ENCODE results near the gene MEGF6.

The MEGF6 gene

DNA sequence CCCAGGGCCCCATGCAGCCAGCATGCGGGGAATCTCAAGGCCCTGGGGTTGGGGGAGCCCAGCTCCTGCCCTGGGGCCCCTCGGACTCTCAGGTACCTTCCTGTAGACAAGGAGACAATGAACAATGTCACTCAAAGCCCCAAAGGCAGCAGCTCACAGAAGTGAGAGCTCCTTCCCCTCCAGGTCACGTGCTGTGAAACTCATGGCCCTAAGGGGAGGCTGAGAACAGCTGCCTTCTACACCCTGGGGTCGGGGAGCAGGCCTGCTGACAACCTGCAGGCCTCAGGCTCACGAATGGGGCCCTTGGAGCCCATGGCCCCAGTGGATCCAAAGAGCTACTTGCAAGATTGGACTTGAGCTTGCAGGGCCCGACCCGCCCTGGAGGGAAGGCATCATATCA is 3.2 kb downstream of the MEGF6 start:
- DNase-seq (ENCODE audit: low spot score) = no peak

DNA sequence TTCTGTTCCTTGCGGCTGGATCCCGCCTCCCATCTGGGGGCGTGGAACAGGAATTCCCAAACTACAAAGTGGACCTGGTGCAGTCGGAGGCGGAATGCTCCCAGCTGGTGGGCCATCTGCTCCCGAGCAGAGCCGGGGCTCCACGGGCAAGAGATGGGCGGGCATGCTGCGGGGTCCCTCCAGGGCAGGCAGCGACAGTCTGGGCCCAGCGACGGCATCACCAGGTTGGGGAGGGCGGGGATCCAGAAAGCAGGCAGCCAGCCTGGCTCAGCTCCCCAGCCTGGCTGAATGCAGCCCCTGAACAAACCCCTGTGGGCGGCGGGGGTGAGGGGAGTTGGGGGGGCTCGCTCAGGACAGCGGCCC is 3.6 kb downstream of the MEGF6 start:
- DNase-seq (ENCODE audit: low spot score) = no peak

DNA sequence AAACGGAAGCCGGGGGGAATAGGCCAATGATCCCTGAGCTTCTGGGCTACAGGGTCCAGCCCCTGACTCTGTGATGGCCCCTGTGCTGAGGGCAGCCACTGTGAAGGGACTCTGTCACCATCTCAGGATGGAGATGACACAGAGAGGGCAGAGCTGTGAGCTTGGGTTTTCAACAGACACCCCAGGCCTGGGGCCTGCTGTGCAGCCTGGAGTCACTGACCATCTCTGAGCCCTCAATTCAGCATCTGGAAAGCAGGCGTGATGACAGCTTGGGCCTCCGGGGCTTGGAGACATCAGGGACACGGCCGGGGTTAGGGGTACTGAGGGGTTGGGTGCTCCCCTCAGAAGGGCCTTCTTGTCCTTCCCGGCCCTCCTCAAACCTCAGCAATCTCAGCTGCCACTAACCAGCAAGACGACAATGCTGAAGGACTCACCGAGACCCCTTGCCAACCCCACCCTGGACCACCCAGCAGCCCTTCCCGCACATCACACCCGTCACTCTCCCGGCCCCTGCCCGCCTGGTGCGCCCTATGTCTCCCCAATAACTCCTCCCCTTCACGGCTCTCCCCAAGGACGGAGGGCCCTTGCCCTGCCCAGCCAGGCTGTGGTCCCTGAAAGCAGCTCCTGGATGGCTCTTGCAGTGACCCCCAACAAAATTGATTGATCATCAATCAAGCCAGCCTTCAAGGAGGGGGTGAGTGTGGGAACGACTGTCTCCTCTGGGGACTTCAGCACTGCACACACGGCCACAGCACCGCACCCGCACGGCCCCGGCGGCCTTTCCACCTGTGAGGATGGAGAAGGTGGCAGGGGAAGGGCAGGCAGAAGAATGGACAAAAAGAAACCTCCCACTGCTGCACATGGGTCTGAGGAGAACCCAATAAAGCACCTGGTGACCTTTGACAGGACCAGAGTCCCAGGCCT is 4.3 kb downstream of the MEGF6 start:
- no peak for DNase-seq (ENCODE audit: low spot score)

DNA sequence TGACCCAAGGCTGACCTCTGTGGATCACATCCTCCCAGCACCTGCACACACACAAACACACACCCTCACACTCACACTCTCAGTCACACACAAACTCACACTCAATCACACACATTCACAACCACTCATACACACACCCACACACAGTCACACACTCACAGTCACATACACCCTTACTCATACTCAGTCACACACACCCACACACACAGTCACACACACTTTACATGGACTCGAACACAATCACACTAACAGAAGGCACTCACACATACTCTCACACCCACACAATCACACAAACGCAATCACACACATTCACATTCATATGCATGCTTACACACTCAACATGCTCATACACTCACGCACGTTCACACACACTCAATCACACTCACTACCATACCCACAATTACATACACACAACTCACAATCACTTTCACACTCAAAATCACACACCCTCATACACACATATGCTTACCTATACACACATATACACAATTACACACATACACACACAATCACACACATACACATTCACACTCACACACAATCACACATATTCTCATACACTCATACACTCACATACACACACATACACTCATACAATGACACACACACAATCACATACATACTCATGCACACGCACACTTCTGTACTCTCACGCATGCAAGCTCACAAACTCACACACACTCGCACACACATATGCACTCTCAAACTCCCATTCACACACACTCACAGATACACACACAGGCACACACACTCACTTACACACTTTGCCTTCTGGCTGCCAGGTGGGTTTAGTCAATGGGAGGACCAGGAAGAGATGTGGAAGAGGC is 6.1 kb downstream of the MEGF6 start:
- DNase-seq (ENCODE audit: low spot score) = no peak

DNA sequence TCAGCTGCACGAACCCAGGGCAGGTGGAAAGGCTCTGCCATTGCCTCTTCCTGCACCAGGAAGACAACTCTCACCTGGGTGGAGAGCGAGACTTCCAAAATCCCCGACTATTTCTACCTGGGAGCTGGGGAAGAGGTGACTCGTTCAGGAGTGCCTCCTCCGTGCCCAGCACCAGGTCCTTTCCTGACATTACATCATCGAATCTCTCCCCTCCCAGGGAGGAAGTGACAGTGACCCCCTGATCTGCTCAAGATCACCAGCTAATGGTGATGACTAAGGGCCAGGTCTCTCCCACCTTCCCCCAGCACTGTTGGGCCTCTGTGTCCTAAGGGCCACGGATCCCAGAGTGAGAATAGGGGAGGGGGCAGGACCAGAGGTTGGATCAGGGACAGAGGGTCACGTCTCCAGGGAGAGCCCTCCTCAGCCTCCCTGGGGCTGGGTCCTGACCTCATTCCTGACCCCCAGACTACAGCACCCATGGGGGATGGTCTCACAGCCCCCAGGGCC is 6.8 kb downstream of the MEGF6 start:
- no peak for DNase-seq (ENCODE audit: low spot score)

DNA sequence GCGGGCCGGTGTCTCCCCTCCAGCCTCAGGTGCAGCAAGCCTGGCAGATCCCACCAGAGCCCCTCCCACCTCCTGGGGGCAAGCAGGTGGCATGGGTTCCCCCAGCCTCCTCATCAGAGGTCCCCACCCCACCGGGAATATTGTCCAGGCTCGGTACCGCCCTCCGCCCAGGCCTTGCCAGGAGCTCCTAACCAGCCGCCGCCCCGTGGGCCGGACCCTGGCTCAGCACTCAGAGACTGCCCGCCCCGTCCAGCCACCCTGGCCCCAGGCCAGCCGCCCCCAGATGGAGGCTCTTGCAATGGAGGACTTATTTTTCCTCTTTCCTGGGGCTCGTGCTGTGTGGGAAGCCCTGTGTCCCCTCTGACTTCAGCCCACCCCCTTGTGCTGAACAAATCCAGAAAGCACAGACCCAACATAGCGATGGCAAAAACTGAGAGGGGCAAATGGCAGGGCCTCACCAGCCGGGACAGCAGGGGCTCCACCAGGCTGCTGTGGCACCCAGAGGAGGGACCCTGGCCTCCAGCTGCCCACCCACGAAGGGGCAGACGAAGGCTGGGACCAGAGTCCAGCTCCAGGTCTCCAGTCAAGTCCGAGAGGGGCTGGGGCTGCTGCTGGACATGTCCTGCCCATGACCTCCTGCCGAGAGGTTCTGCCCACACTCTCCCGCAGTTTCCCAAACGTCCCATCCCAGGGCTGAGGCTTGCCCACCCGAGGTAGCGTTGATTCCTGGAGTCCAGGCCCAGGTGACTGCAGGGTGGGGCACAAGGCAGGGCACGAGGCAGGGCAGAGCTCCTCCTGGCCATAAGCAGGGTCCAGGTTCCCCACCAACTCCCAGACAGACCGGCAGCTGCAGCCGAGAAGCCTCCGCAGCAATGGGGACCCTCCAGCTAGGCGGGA is 7.5 kb downstream of the MEGF6 start:
- no peak for DNase-seq (ENCODE audit: low spot score)

DNA sequence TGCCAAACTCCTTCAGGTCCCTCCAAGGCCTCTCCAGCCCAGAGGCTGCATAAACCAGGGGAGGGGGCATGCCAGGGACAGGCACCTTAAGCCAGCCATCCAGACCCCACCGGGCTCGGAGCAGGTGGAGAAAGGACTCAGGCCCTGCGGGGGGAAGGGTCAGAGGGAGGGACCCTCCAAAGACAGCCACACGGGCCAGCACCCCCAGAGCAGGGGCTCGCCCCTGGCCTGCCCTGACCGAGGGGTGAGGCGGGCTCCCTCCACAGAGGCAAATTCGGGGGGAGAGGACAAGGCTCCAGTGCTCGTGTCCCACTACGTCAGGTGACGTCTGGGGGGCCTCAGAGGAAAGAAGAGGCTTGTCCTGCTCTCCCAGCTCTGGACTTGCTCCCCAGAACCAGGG is 8.2 kb downstream of the MEGF6 start:
- DNase-seq (ENCODE audit: low spot score) = no peak

DNA sequence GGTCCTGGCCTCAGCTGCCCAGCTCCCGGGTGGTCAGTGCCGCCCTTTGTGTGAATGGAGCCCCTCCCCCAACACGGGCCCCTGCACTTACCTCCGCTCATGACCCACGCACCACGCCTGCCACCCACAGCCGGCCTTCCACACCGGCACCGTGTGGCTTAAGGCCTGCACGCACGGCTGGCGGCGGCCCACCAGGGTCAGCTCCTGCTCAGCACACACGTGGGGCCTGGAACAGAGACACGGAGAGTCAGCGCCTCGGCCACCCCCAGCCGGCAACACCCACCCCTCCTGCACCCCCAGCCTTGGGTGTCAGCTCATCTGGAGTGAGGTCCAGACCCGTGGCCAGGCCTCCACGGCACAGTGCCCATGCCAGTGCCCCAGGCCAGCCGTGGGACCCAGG is 8.9 kb downstream of the MEGF6 start:
- DNase-seq (ENCODE audit: low spot score) = no peak

DNA sequence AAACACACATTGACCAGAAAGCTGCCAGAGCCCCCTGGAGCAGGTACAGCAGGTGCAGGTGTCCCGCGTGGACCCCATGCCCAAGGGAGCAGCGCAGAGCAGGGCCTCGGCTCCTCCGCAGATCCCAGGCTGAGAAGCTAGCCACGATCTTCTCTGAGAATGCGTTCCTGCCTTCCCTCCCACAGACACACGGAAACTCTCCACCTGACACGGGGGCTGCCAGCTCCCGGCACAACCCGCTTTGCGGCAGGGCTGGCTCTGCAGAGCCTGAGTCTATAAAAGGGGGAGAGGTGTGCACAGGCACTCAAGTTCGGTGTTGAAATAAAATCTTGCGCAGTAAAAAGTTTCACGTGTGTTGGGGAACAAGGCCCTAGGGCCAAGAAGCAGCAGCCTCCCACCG is 9.6 kb downstream of the MEGF6 start:
- DNase-seq (ENCODE audit: low spot score) = no peak

DNA sequence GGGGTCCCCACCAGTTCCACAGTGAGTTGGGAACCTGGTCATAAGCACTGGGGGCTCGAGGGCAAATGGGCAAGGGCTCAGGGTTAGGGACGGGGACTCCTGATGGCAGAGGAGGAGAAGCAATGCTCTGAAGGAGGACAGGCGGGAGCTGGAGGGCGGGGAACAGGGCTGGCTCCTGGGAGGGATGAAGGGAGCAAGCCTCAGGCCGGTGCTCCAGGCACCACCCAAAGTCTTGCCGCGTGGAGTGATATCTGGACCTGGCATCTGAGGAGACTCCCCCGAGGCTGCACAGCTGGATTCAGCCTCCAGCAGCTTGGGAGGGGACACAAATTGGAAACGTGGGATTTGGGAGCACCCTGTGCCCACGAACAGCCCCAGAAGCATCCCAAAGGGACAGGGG is 11.0 kb downstream of the MEGF6 start:
- no peak for DNase-seq (ENCODE audit: low spot score)

DNA sequence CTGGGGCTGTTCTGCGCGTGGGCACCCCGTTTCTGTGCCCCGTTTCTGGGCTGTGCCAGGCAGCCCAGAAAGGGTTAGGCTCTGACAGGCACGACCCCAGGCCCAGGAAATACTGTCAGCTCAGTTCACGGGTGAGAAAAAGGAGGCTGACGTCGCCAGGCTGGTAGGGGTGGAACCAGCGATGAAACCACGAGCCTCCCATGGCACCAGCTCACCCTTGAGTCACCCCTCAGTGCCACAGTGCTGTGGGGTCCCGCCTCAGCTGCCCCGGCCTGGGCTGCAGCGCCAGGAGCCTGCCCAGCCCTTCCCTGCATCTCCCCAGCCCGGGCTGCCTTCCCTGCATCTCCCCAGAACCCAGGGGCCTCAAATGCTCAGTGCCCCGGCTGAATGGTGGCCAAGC is 11.5 kb downstream of the MEGF6 start:
- no peak for DNase-seq (ENCODE audit: low spot score)

DNA sequence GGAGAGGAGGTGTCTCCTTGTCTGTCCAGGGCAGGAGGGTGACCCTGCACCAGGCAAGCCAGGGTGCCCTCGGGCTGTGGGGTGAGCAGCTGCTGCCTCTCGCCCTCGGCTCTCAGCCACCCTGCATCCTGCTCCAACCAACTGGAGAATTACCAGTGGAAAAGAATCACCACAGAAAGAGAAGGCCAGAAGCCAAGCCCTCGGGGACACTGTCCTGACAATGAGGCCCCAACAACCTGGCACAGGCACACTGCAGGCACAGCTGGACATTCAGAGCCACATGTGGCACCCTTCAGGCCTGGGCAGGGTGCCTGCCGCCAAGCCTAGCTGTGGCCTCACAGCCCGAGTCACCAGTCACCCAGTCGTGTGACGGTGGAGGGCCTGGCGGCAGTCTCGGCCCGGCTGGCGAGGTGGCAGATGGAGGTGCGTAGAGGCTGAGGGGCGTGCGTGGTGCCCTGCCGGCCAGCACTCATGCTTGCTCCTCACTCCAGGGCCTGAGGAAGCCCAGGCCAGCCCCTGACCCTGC is 12.0 kb downstream of the MEGF6 start:
- no peak for DNase-seq (ENCODE audit: low spot score)

DNA sequence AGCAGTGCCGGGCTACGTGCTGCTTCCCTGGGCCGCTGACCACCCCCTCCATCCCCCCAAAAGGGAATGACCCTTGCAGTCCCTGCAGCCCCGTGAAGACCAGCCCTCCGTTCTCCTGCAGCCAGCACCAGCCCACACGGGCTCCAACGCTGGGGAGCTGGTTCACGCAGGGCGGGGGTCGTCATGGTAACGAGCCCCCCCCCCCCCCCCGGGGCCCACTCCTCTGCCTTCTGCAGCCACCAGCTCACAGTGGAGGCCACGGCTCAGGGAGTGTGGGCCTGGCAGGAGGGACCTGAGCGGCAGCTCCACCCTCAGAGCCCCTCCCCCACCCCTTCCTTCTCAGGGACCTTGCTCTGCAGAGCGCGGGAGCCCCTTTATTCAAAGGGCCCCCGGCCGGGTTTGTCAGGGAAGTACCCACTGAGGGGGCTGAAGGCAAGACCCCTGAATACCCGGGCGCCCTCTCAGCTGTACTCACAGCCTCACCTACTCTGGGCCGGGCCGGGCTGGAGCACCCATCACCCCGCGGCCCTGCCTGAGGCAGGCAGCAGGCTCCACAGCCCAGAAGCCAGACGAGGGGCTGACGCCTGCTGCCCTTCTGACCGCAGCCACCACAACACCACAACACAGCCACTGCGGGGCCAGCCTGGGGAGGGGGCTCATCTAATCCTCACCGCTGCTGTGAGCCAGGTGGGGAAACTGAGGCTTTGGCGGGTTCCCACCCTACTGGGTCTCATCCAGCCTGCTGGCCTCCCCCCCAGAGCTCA is 12.6 kb downstream of the MEGF6 start:
- DNase-seq (ENCODE audit: low spot score) = peak; percentile 66

DNA sequence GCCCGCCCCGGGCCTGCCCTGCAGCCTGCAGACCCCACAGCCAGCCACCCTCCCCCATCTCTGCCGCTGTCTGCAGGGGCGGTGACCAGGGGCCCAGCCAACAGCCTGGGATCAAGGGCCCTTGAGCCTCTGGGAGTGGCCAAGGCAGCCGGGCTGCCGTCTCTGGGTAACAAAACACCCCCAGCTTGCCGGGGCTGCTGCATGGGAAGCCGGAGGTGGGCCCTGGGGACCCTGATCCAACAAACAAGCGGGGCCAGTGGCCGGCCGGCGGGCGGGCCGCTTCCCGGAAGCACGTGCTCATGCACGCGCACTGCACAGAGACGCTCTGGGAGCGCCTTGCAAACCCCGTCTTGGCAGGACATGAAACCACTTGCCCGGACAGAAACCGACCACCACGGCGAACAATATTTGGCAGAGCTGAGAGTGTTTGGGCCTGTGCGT is 13.2 kb downstream of the MEGF6 start:
- DNase-seq (ENCODE audit: low spot score) = no peak

DNA sequence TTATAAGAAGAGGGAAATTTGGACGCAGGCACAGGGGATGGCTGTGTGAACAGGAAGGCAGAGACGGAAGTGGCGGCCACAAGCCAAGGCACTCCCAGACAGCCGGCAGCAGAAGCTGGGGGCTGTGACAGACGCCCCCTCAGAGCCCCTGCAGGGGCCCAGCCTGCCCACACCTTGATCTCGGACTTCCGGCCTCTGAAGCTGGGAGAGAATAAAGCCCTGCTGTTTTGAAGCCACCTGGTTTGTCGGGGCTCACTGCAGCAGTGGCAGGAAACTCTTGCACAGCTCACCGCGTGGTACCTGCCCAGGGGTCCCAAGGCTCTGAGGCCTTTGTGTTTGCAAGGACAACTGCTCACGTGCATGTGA is 13.7 kb downstream of the MEGF6 start:
- no peak for DNase-seq (ENCODE audit: low spot score)

DNA sequence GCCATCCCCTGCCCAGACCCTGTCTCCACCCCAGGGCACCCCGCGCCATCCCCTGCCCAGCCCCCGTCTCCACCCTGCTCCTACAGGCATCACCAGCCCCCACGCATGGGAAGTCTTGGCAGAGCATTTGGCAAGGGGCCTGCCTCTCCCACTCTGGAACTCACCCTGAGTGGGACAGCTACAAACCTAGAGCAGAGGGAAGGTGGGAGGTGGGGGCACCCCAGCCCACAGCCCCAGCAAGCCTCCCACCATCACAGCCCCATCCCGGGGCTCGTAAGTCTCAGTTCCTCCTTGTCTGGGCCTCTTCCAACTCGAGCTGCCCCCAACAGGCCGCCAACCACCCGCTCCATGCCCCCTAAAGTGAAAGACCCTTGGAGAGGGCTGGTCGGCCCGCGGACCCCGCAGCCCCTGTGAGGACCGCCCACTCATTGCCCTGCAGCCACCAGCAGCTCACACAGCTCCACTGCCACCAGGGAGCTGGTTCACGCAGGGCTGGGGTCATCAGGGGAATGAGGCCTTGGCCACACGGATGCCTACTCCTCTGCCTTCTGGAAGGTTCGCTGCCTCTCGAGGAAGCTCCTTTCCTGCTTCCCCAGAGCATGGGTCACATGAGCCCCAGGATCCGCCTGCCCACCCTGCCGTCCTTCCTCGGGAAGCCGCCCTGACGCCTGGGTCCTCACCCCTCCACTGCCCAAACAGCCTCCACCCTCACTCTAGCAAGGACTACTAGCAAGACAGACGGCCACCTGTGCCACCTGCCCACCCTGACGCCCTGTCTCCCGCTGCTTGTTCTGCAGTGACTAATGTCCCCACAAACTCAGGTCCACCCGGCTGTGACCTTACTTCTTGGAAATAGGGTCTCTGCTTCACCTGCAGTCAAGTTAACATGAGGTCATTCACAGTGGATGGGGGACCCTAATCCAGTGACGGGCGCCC is 14.4 kb downstream of the MEGF6 start:
- no peak for DNase-seq (ENCODE audit: low spot score)

DNA sequence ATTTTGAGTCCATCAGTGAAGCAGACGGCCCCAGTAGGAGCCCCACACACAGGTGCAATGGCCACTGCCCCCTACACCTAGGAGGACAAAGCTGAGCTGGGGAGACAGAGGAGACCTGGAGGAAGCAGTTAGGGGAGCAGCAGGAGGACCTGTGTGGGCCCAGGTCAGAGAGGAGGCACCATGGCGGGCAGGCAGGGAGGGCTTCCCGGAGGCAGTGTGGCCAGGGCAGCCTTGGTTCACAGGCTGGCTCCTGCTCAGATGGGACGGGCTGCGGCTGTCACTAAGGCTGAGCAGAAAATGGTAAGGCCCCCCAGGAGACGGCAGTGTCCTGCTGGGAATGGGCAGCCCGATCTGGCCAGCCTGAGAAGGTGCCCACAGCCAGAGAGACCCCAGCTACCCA is 15.4 kb downstream of the MEGF6 start:
- DNase-seq (ENCODE audit: low spot score) = no peak

DNA sequence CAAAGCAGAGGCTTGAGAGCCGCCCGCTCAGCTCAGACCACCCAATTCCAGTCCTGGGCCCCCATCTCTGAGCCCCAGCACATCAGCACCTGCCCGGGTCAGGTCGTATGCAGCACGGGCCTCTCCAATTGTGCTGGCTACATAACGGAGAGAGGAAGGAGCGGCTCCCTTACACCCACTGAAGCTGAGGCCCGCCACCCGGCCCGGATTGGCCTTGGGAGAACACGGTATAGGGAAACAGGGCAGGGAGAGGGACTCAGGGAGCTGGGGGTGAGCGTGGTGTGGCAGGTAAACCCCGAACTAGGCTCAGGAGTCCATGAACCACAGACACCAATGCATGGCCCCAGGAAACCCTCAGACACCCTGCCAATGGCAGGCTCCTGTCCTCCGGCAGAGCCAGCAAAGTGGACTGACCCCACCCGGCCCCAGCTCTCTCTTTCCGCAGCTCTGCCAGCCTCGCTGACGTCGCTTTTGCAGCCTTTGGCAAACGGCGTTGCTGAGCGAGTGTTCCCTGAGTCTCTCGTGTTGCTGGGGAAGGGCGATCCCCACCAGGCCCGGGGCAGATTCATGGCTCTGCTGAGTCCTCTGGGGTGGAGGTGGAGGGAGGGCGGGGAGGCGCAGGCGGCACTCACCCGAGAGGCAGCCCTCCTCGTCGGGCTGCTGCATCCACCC is 16.5 kb downstream of the MEGF6 start:
- DNase-seq (ENCODE audit: low spot score) = no peak

DNA sequence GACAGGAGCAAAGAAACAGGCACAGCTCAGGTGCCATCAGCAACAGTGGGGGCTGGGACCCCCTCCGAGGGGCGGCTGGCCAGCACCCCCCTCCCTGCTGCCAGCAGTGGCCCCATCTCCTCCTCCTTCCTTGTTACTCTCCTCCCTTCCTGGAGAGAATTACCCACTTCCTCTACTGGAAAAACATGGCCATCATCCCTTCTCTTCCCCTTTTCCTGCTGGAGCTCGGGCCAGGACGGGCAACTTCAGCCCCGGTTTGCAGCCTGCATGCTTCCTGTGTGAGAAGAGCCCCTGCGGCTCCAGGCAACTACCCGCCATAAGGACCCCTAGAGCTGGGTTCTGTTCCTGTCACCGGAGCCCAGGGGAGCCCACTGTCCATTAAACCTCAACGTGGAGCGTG is 17.6 kb downstream of the MEGF6 start:
- DNase-seq (ENCODE audit: low spot score) = no peak
